ENCODE results near the gene ORC5.

The ORC5 gene

GRCh38 chr7:104124469-104124868 lies 83.3 kb downstream of the ORC5 start:
- TF ChIP-seq CTCF (IDR thresholded peaks at IDR 0.05), result no peak

- TF ChIP-seq CTCF (IDR thresholded peaks at IDR 0.05), result no peak
These were observed 84.0 kb downstream of the ORC5 start for GRCh38 chr7:104123786-104124185.

GRCh38 chr7:104113788-104114187 lies 94.0 kb downstream of the ORC5 start:
- no peak for TF ChIP-seq CTCF (IDR thresholded peaks at IDR 0.05)

- no peak for TF ChIP-seq CTCF (IDR thresholded peaks at IDR 0.05)
These were observed 95.2 kb downstream of the ORC5 start for GRCh38 chr7:104112623-104113022.

GRCh38 chr7:104111271-104111670 lies 96.5 kb downstream of the ORC5 start:
- TF ChIP-seq CTCF (IDR thresholded peaks at IDR 0.05), result no peak

GRCh38 chr7:104106108-104106905 lies 101.5 kb downstream of the ORC5 start:
- peak; percentile 38; the same call in 1 of the 2 replicates for TF ChIP-seq CTCF (IDR thresholded peaks at IDR 0.05)

GRCh38 chr7:104098890-104099289 lies 108.9 kb downstream of the ORC5 start:
- TF ChIP-seq CTCF (IDR thresholded peaks at IDR 0.05), result no peak

All from LNCAP (cell line).